HL-60/S4 treated with phorbol 12-myristate 13-acetate at 8.2 ng/mL for 4 days and 3 days (cell line): ENCODE results near the gene CDCP1.

Source experiments
- in situ Hi-C: fragments of 300-500 bp; cut with MboI; formaldehyde crosslinking; loops from 2 replicates; pipeline ENCODE4 v1.15.0; 2022; ENCODE audit warnings: low sequenced_read_pairs

Gene CDCP1

GRCh38 chr3:45140141-45140769, 5.9 kb downstream of the CDCP1 start:
- in situ Hi-C loops, result no loop called here

- in situ Hi-C loops, result no loop called here
Observed at GRCh38 chr3:45139372-45140140, 6.6 kb downstream of the CDCP1 start.

GRCh38 chr3:45137656-45138181, 8.5 kb downstream of the CDCP1 start:
- in situ Hi-C loops, result no loop called here

GRCh38 chr3:45135959-45136358, 10.2 kb downstream of the CDCP1 start:
- in situ Hi-C loops, result no loop called here

- in situ Hi-C loops, result no loop called here
Observed at GRCh38 chr3:45134758-45135521, 11.2 kb downstream of the CDCP1 start.

- in situ Hi-C loops, result no loop called here
Observed at GRCh38 chr3:45132568-45133211, 13.5 kb downstream of the CDCP1 start.

GRCh38 chr3:45131201-45131600, 15.0 kb downstream of the CDCP1 start:
- in situ Hi-C loops, result no loop called here

GRCh38 chr3:45130476-45130875, 15.7 kb downstream of the CDCP1 start:
- in situ Hi-C loops, result no loop called here

- in situ Hi-C loops, result no loop called here
Observed at GRCh38 chr3:45128950-45129349, 17.2 kb downstream of the CDCP1 start.

GRCh38 chr3:45127130-45127822, 18.9 kb downstream of the CDCP1 start:
- in situ Hi-C loops, result no loop called here

GRCh38 chr3:45126730-45127129, 19.4 kb downstream of the CDCP1 start:
- in situ Hi-C loops, result no loop called here

GRCh38 chr3:45125550-45126026, 20.6 kb downstream of the CDCP1 start:
- in situ Hi-C loops, result no loop called here

- in situ Hi-C loops, result no loop called here
Observed at GRCh38 chr3:45124956-45125355, 21.2 kb downstream of the CDCP1 start.

- in situ Hi-C loops, result no loop called here
Observed at GRCh38 chr3:45124352-45124751, 21.8 kb downstream of the CDCP1 start.

GRCh38 chr3:45123581-45124269, 22.5 kb downstream of the CDCP1 start:
- in situ Hi-C loops, result no loop called here

- in situ Hi-C loops, result no loop called here
Observed at GRCh38 chr3:45123030-45123429, 23.1 kb downstream of the CDCP1 start.

- in situ Hi-C loops, result no loop called here
Observed at GRCh38 chr3:45120359-45121158, 25.6 kb downstream of the CDCP1 start.

GRCh38 chr3:45119824-45120358, 26.3 kb downstream of the CDCP1 start:
- in situ Hi-C loops, result no loop called here

- in situ Hi-C loops, result no loop called here
Observed at GRCh38 chr3:45119376-45119775, 26.8 kb downstream of the CDCP1 start.
